Liver (tissue), 3 donors: ENCODE data around the gene TMEM175.

Experiments used
- FOXA1 ChIP-seq: IDR thresholded peaks from 2 replicates; pipeline ENCODE4 v1.6.1; 2016; ENCODE audit warnings: antibody characterized with exemption
- FOXA2 ChIP-seq: IDR thresholded peaks from 2 replicates; pipeline ENCODE4 v1.6.1; 2016; ENCODE audit warnings: antibody characterized with exemption
- GABPA ChIP-seq, 2 donors: IDR thresholded peaks in 1 of 2; conservative IDR thresholded peaks in 1 of 2; 2 replicates each; pipeline ENCODE4 v1.6.1; 2016; ENCODE audit warnings: antibody characterized with exemption in 2 of 2, mild to moderate bottlenecking in 1 of 2, moderate library complexity in 1 of 2
- HNF4G ChIP-seq: IDR thresholded peaks from 2 replicates; pipeline ENCODE4 v1.6.1; 2016; ENCODE audit warnings: antibody characterized with exemption
- JUND ChIP-seq, 2 donors: IDR thresholded peaks; 2 replicates each; pipeline ENCODE4 v1.6.1; 2016; ENCODE audit warnings: antibody characterized with exemption in 2 of 2
- RAD21 ChIP-seq, 2 donors: IDR thresholded peaks; 2 replicates each; pipeline ENCODE4 v1.6.1; 2016; ENCODE audit warnings: antibody characterized with exemption in 2 of 2, mild to moderate bottlenecking in 2 of 2
- RXRA ChIP-seq, 2 donors: IDR thresholded peaks; 2 replicates each; pipeline ENCODE4 v1.6.1; 2017 to 2018; ENCODE audit warnings: antibody characterized with exemption in 2 of 2, mild to moderate bottlenecking in 1 of 2
- SP1 ChIP-seq: IDR thresholded peaks from 2 replicates; pipeline ENCODE4 v1.6.1; 2018; ENCODE audit warnings: antibody characterized with exemption, mild to moderate bottlenecking
- TAF1 ChIP-seq: conservative IDR thresholded peaks from 2 replicates; pipeline ENCODE4 v1.6.1; 2016; ENCODE audit warnings: antibody characterized with exemption, mild to moderate bottlenecking
- YY1 ChIP-seq: IDR thresholded peaks from 2 replicates; pipeline ENCODE4 v1.6.1; 2016; ENCODE audit warnings: antibody characterized with exemption, mild to moderate bottlenecking
- TF ChIP-seq, protein P1 (sequence below): fragments of 150-350 bp; IDR thresholded peaks from 2 replicates; pipeline ENCODE4 v1.5.1; 2017; ENCODE audit warnings: improper control_type of control experiment, low read depth, low read length; ENCODE audit not compliant: missing input control
- TF ChIP-seq, protein P2 (sequence below): IDR thresholded peaks from 2 replicates; pipeline ENCODE4 v1.6.1; 2016; ENCODE audit warnings: antibody characterized with exemption, mild to moderate bottlenecking
- TF ChIP-seq, protein P3 (sequence below): IDR thresholded peaks from 2 replicates; pipeline ENCODE4 v1.6.1; 2016; ENCODE audit warnings: antibody characterized with exemption
- TF ChIP-seq, protein P4 (sequence below): IDR thresholded peaks from 2 replicates; pipeline ENCODE4 v1.6.1; 2016; ENCODE audit warnings: antibody characterized with exemption
- donor health status: healthy.
- donor health status: healthy.

DNA sequence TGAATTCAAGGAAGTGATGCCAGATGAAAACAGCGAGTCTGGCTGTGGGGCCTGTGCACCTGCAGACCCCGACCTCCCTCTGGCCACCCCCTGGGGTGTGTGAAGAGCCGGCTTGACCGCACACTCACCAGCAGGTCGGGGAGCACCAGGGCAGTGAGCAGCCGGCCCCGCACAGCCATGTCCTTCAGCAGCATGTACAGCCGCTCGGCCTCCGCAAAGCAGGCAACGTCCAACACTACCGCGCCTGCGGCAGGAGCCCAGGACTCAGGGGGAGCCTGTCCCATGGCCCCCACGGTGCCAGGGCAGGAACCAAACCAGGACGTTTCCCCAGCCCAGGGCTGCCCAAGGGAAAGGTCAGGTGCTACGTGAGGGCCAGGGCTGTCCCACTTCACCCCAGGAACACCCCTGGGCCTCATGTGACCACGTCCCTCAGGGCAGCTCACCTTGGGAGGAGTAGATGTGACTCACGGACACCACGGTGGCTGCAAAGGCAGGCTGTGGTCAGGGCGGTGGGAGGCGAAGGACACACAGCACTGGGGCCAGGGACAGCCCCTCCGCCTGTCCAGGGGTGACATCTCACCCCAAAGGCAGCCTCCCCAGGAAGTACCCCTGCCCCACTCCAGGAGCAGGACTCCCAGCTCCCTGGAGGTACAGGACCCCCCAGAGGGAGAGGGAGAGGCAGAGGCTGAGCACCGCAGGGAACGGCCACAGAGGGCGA, 32.9 kb downstream of the TMEM175 start:
- TF ChIP-seq, protein P1, sequence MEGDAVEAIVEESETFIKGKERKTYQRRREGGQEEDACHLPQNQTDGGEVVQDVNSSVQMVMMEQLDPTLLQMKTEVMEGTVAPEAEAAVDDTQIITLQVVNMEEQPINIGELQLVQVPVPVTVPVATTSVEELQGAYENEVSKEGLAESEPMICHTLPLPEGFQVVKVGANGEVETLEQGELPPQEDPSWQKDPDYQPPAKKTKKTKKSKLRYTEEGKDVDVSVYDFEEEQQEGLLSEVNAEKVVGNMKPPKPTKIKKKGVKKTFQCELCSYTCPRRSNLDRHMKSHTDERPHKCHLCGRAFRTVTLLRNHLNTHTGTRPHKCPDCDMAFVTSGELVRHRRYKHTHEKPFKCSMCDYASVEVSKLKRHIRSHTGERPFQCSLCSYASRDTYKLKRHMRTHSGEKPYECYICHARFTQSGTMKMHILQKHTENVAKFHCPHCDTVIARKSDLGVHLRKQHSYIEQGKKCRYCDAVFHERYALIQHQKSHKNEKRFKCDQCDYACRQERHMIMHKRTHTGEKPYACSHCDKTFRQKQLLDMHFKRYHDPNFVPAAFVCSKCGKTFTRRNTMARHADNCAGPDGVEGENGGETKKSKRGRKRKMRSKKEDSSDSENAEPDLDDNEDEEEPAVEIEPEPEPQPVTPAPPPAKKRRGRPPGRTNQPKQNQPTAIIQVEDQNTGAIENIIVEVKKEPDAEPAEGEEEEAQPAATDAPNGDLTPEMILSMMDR: no peak
- TF ChIP-seq YY1 (no peak), GABPA (IDR thresholded peaks at IDR 0.05 in 1 of 2, conservative IDR thresholded peaks at IDR 0.05 in 1 of 2) (no peak), RAD21 (IDR thresholded peaks at IDR 0.05) (no peak), TAF1 (no peak), SP1 (no peak), HNF4G (no peak), RXRA (IDR thresholded peaks at IDR 0.05) (no peak), FOXA2 (no peak), FOXA1 (no peak), JUND (IDR thresholded peaks at IDR 0.05) (no peak)
- TF ChIP-seq, protein P2, sequence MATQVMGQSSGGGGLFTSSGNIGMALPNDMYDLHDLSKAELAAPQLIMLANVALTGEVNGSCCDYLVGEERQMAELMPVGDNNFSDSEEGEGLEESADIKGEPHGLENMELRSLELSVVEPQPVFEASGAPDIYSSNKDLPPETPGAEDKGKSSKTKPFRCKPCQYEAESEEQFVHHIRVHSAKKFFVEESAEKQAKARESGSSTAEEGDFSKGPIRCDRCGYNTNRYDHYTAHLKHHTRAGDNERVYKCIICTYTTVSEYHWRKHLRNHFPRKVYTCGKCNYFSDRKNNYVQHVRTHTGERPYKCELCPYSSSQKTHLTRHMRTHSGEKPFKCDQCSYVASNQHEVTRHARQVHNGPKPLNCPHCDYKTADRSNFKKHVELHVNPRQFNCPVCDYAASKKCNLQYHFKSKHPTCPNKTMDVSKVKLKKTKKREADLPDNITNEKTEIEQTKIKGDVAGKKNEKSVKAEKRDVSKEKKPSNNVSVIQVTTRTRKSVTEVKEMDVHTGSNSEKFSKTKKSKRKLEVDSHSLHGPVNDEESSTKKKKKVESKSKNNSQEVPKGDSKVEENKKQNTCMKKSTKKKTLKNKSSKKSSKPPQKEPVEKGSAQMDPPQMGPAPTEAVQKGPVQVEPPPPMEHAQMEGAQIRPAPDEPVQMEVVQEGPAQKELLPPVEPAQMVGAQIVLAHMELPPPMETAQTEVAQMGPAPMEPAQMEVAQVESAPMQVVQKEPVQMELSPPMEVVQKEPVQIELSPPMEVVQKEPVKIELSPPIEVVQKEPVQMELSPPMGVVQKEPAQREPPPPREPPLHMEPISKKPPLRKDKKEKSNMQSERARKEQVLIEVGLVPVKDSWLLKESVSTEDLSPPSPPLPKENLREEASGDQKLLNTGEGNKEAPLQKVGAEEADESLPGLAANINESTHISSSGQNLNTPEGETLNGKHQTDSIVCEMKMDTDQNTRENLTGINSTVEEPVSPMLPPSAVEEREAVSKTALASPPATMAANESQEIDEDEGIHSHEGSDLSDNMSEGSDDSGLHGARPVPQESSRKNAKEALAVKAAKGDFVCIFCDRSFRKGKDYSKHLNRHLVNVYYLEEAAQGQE: no peak
- TF ChIP-seq, protein P3, sequence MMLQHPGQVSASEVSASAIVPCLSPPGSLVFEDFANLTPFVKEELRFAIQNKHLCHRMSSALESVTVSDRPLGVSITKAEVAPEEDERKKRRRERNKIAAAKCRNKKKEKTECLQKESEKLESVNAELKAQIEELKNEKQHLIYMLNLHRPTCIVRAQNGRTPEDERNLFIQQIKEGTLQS: no peak
- TF ChIP-seq, protein P4, sequence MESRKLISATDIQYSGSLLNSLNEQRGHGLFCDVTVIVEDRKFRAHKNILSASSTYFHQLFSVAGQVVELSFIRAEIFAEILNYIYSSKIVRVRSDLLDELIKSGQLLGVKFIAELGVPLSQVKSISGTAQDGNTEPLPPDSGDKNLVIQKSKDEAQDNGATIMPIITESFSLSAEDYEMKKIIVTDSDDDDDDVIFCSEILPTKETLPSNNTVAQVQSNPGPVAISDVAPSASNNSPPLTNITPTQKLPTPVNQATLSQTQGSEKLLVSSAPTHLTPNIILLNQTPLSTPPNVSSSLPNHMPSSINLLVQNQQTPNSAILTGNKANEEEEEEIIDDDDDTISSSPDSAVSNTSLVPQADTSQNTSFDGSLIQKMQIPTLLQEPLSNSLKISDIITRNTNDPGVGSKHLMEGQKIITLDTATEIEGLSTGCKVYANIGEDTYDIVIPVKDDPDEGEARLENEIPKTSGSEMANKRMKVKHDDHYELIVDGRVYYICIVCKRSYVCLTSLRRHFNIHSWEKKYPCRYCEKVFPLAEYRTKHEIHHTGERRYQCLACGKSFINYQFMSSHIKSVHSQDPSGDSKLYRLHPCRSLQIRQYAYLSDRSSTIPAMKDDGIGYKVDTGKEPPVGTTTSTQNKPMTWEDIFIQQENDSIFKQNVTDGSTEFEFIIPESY: no peak
